HL-60 (cell line): ENCODE results near the gene SORCS2.

ENCODE experiments used
- DNase-seq, 2 experiments: peaks; one replicate each; pipeline ENCODE4 v3.0.0-alpha.2; 2010 to 2020; ENCODE audit warnings: low read depth in 1 of 2, low spot score in 1 of 2
- H3K27ac ChIP-seq: fragments of 250-450 bp; sonication (Bioruptor Pico); replicated peaks from 2 replicates; pipeline ENCODE4 v1.5.1; 2020; ENCODE audit warnings: mild to moderate bottlenecking, moderate library complexity
- H3K27me3 ChIP-seq: fragments of 250-450 bp; sonication (Bioruptor Pico); 2 replicates; pipeline ENCODE4 v1.5.1; 2021; ENCODE audit warnings: mild to moderate bottlenecking, moderate library complexity; ENCODE audit not compliant: insufficient read depth, poor library complexity, severe bottlenecking
- H3K4me3 ChIP-seq: replicated peaks from 2 replicates; pipeline ENCODE4 v1.5.1; 2011; ENCODE audit warnings: mild to moderate bottlenecking, control low read depth, low read length; ENCODE audit not compliant: insufficient read depth
- GABPA ChIP-seq: IDR thresholded peaks from 2 replicates; pipeline ENCODE4 v1.6.1; 2012; ENCODE audit warnings: low read depth
- POLR2AphosphoS5 ChIP-seq: IDR thresholded peaks from 2 replicates; pipeline ENCODE4 v1.6.1; 2012; ENCODE audit warnings: low read depth
- SPI1 ChIP-seq: IDR thresholded peaks from 2 replicates; pipeline ENCODE4 v1.6.1; 2012; ENCODE audit warnings: low read depth, mild to moderate bottlenecking, borderline replicate concordance
- TF ChIP-seq, protein P1 (sequence below): IDR thresholded peaks from one replicate; pipeline ENCODE4 v1.5.1; 2011; ENCODE audit warnings: low read length, control low read depth, inconsistent platforms; ENCODE audit not compliant: insufficient read depth
- TF ChIP-seq, protein P2 (sequence below): IDR thresholded peaks from 2 replicates; pipeline ENCODE4 v1.6.1; 2012; ENCODE audit warnings: low read depth; ENCODE audit not compliant: insufficient replicate concordance

SORCS2 gene

DNA sequence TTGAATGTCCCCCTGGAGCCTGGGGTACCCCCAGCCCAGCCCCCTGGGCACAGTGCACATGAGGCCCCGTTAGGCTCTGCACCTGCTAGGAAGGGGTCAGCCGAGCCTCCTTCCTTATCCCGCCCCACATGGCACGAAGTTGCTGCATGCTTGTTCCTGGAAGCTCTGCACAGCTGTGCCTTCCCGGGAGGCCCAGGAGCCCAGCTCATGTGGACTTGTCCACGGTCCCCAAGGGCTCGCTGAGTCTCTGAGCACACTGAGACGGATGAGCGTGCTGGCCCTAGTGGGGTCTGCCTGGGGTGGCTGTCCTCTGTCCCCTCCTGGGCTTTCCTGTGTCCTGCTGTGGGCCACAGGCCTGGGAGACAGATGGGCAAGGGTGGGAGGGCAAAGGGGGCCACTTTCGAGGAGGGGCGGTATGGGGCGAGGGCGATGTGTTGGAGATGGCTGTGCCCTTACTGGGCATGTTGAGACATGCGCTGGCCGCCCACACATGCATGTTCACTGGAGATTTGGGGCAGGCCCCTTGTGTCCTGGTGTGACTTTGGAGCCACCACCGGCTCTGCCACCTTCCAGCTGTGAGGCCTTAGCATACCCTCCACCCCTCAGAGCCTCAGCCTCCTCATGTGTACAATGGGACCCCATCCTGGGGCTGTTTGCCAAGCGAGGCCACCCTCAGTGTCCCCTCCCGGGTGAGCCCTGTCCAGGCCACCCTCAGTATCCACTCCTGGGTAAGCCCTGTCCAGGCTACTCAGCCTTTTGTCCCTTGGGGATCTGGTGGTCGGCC, 509.7 kb downstream of the SORCS2 start:
- TF ChIP-seq SPI1 (no peak), POLR2AphosphoS5 (no peak), GABPA (no peak)
- TF ChIP-seq, protein P1, sequence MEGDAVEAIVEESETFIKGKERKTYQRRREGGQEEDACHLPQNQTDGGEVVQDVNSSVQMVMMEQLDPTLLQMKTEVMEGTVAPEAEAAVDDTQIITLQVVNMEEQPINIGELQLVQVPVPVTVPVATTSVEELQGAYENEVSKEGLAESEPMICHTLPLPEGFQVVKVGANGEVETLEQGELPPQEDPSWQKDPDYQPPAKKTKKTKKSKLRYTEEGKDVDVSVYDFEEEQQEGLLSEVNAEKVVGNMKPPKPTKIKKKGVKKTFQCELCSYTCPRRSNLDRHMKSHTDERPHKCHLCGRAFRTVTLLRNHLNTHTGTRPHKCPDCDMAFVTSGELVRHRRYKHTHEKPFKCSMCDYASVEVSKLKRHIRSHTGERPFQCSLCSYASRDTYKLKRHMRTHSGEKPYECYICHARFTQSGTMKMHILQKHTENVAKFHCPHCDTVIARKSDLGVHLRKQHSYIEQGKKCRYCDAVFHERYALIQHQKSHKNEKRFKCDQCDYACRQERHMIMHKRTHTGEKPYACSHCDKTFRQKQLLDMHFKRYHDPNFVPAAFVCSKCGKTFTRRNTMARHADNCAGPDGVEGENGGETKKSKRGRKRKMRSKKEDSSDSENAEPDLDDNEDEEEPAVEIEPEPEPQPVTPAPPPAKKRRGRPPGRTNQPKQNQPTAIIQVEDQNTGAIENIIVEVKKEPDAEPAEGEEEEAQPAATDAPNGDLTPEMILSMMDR, result no peak
- TF ChIP-seq, protein P2, sequence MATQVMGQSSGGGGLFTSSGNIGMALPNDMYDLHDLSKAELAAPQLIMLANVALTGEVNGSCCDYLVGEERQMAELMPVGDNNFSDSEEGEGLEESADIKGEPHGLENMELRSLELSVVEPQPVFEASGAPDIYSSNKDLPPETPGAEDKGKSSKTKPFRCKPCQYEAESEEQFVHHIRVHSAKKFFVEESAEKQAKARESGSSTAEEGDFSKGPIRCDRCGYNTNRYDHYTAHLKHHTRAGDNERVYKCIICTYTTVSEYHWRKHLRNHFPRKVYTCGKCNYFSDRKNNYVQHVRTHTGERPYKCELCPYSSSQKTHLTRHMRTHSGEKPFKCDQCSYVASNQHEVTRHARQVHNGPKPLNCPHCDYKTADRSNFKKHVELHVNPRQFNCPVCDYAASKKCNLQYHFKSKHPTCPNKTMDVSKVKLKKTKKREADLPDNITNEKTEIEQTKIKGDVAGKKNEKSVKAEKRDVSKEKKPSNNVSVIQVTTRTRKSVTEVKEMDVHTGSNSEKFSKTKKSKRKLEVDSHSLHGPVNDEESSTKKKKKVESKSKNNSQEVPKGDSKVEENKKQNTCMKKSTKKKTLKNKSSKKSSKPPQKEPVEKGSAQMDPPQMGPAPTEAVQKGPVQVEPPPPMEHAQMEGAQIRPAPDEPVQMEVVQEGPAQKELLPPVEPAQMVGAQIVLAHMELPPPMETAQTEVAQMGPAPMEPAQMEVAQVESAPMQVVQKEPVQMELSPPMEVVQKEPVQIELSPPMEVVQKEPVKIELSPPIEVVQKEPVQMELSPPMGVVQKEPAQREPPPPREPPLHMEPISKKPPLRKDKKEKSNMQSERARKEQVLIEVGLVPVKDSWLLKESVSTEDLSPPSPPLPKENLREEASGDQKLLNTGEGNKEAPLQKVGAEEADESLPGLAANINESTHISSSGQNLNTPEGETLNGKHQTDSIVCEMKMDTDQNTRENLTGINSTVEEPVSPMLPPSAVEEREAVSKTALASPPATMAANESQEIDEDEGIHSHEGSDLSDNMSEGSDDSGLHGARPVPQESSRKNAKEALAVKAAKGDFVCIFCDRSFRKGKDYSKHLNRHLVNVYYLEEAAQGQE, result no peak
- Histone ChIP-seq H3K4me3 (no peak overlapping the region), H3K27me3 (no peaks in the 10 kb centered on the region), H3K27ac (no peak overlapping the region)
- no peak for DNase-seq

DNA sequence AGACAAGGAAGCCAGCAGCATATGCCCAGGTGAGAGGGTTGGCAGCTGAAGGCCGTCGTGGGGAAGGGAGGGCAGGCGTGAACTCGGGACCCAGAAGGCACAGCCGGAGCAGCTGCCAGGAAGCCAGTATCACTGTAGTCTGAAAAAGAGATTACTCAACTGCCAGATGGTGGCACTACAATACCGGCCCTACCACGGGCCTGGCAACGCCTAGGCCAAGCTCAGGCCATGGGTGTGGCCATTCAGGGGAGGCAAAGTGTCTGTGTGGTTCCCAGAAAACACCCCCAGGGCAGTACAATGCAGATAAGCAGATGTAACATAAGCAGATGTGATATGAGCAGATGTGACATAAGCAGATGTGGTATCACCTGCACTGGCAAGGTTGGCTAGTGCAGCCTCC, 511.4 kb downstream of the SORCS2 start:
- Histone ChIP-seq H3K4me3 (no peak overlapping the region), H3K27me3 (no peaks in the 10 kb centered on the region), H3K27ac (no peak overlapping the region)
- DNase-seq, result no peak
- no peak for TF ChIP-seq GABPA
- TF ChIP-seq, protein P2, result no peak
- TF ChIP-seq, protein P1, result no peak
- no peak for TF ChIP-seq SPI1
- no peak for TF ChIP-seq POLR2AphosphoS5

DNA sequence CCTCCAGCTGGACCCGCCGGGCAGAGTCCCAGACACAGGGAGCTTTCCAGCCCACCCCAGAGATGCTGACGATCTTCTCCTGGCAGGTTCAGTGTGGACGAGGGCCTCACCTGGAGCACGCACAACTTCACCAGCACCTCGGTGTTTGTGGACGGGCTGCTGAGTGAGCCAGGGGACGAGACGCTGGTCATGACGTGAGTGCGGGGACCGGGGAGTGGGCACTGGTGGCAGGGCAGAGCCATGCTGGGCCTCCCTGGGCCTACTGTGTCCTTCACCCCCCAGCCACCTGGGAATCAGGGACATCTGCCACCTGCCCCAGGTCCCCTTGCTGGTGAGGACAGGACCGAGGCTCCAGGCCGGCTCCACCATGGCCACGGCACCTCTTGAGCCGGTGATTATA, 511.8 kb downstream of the SORCS2 start:
- no peak overlapping the region for H3K27ac ChIP-seq
- H3K27me3 ChIP-seq, result no peaks in the 10 kb centered on the region
- no peak for DNase-seq
- TF ChIP-seq, protein P2, result no peak
- no peak for TF ChIP-seq SPI1
- TF ChIP-seq, protein P1, result no peak
- no peak for TF ChIP-seq GABPA
- TF ChIP-seq POLR2AphosphoS5, result no peak
- no peak overlapping the region for H3K4me3 ChIP-seq
